ENCODE measurements around the gene IRF5.

GRCh38 chr7:128982105-128982504 is 44.4 kb downstream of the IRF5 start:
- TF ChIP-seq, protein P1, sequence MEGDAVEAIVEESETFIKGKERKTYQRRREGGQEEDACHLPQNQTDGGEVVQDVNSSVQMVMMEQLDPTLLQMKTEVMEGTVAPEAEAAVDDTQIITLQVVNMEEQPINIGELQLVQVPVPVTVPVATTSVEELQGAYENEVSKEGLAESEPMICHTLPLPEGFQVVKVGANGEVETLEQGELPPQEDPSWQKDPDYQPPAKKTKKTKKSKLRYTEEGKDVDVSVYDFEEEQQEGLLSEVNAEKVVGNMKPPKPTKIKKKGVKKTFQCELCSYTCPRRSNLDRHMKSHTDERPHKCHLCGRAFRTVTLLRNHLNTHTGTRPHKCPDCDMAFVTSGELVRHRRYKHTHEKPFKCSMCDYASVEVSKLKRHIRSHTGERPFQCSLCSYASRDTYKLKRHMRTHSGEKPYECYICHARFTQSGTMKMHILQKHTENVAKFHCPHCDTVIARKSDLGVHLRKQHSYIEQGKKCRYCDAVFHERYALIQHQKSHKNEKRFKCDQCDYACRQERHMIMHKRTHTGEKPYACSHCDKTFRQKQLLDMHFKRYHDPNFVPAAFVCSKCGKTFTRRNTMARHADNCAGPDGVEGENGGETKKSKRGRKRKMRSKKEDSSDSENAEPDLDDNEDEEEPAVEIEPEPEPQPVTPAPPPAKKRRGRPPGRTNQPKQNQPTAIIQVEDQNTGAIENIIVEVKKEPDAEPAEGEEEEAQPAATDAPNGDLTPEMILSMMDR (optimal IDR thresholded peaks at IDR 0.05 in 1 of 3, IDR thresholded peaks at IDR 0.05 in 1 of 3, conservative IDR thresholded peaks at IDR 0.05 in 1 of 3; ENCODE audit: extremely low read depth in 1 of 3, insufficient read depth in 2 of 3, low read length in 3 of 3) = no peak
- TF ChIP-seq EZH2 (IDR thresholded peaks at IDR 0.05; ENCODE audit: low read length) = no peak
